Panc1 (cell line): ENCODE measurements around the gene GNAO1.

Source experiments
- POLR2AphosphoS5 ChIP-seq: IDR thresholded peaks from 2 replicates; pipeline ENCODE4 v1.6.1; 2012; ENCODE audit warnings: mild to moderate bottlenecking, low read depth, low read length, moderate library complexity
- TF ChIP-seq, protein P1 (sequence below): fragments of 450-650 bp; IDR thresholded peaks from 2 replicates; pipeline ENCODE4 v1.5.1; 2017; ENCODE audit warnings: mild to moderate bottlenecking
- TF ChIP-seq, protein P2 (sequence below), 2 experiments: IDR thresholded peaks; 2 replicates each; pipeline ENCODE4 v1.6.1; 2011 to 2012; ENCODE audit warnings: low read depth in 2 of 2, control low read depth in 1 of 2, low read length in 1 of 2, mild to moderate bottlenecking in 1 of 2, moderate library complexity in 1 of 2; ENCODE audit not compliant: insufficient read depth in 1 of 2

GRCh38 chr16:56339431-56340195 lies 148.3 kb downstream of the GNAO1 start:
- TF ChIP-seq, protein P1, sequence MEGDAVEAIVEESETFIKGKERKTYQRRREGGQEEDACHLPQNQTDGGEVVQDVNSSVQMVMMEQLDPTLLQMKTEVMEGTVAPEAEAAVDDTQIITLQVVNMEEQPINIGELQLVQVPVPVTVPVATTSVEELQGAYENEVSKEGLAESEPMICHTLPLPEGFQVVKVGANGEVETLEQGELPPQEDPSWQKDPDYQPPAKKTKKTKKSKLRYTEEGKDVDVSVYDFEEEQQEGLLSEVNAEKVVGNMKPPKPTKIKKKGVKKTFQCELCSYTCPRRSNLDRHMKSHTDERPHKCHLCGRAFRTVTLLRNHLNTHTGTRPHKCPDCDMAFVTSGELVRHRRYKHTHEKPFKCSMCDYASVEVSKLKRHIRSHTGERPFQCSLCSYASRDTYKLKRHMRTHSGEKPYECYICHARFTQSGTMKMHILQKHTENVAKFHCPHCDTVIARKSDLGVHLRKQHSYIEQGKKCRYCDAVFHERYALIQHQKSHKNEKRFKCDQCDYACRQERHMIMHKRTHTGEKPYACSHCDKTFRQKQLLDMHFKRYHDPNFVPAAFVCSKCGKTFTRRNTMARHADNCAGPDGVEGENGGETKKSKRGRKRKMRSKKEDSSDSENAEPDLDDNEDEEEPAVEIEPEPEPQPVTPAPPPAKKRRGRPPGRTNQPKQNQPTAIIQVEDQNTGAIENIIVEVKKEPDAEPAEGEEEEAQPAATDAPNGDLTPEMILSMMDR = no peak
- TF ChIP-seq POLR2AphosphoS5 = no peak
- TF ChIP-seq, protein P2, sequence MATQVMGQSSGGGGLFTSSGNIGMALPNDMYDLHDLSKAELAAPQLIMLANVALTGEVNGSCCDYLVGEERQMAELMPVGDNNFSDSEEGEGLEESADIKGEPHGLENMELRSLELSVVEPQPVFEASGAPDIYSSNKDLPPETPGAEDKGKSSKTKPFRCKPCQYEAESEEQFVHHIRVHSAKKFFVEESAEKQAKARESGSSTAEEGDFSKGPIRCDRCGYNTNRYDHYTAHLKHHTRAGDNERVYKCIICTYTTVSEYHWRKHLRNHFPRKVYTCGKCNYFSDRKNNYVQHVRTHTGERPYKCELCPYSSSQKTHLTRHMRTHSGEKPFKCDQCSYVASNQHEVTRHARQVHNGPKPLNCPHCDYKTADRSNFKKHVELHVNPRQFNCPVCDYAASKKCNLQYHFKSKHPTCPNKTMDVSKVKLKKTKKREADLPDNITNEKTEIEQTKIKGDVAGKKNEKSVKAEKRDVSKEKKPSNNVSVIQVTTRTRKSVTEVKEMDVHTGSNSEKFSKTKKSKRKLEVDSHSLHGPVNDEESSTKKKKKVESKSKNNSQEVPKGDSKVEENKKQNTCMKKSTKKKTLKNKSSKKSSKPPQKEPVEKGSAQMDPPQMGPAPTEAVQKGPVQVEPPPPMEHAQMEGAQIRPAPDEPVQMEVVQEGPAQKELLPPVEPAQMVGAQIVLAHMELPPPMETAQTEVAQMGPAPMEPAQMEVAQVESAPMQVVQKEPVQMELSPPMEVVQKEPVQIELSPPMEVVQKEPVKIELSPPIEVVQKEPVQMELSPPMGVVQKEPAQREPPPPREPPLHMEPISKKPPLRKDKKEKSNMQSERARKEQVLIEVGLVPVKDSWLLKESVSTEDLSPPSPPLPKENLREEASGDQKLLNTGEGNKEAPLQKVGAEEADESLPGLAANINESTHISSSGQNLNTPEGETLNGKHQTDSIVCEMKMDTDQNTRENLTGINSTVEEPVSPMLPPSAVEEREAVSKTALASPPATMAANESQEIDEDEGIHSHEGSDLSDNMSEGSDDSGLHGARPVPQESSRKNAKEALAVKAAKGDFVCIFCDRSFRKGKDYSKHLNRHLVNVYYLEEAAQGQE (IDR thresholded peaks at IDR 0.05; ENCODE audit: insufficient read depth in 1 of 2, low read depth in 2 of 2, low read length in 1 of 2) = no peak
